Small intestine (tissue), 7 donors: ENCODE data around the gene PAX8. TPM values are rescaled to one million over a fixed set of nuclear protein-coding genes. Genes with fewer than 3 reads are reported as not detected.
"Not testable (repeated sequence)": the region's sequence is repeated elsewhere in the genome, so short reads cannot be mapped to it uniquely, and the experiment has no call there.

Source experiments
- DNase-seq, 2 donors: peaks; one replicate each; pipeline versions ENCODE4 v3.0.0 to v3.0.0-alpha.2; 2013
- FAIRE-seq: peaks from 2 replicates; lab custom pipeline; 2012; peaks lifted over from hg19 to GRCh38; lab: Jason Lieb, UNC
- H3K27ac ChIP-seq, 3 donors: one replicate each; pipeline ENCODE4 v1.5.1; 2013; ENCODE audit warnings: low read length in 2 of 3, mild to moderate bottlenecking in 2 of 3, control low read depth in 1 of 3, inconsistent platforms in 1 of 3, low read depth in 1 of 3, moderate library complexity in 1 of 3
- H3K27me3 ChIP-seq, 3 donors: one replicate each; pipeline ENCODE4 v1.6.1; 2013; ENCODE audit warnings: low read length in 3 of 3, inconsistent platforms in 1 of 3; ENCODE audit not compliant: control insufficient read depth in 3 of 3, insufficient read depth in 3 of 3
- H3K36me3 ChIP-seq, 3 donors: one replicate each; pipeline ENCODE4 v1.6.1; 2013; ENCODE audit warnings: low read length in 3 of 3, inconsistent platforms in 1 of 3, low read depth in 1 of 3, mild to moderate bottlenecking in 1 of 3, moderate library complexity in 1 of 3; ENCODE audit not compliant: control insufficient read depth in 3 of 3, insufficient read depth in 2 of 3
- H3K4me1 ChIP-seq, 3 donors: one replicate each; pipeline ENCODE4 v1.6.1; 2013; ENCODE audit warnings: low read length in 2 of 3, inconsistent platforms in 1 of 3, low read depth in 1 of 3, mild to moderate bottlenecking in 1 of 3, moderate library complexity in 1 of 3; ENCODE audit not compliant: control insufficient read depth in 3 of 3, insufficient read depth in 2 of 3
- H3K4me3 ChIP-seq, 3 donors: one replicate each; pipeline ENCODE4 v1.5.1; 2013; ENCODE audit warnings: low read length in 3 of 3, control low read depth in 1 of 3, inconsistent platforms in 1 of 3, low read depth in 1 of 3, mild to moderate bottlenecking in 1 of 3, moderate library complexity in 1 of 3
- H3K9me3 ChIP-seq, 2 donors: one replicate each; pipeline ENCODE4 v1.6.1; 2013; ENCODE audit warnings: low read depth in 1 of 2, low read length in 1 of 2; ENCODE audit not compliant: control insufficient read depth in 2 of 2, insufficient read depth in 1 of 2
- WGBS, 3 donors: extraction: QIAGEN DNeasy Blood & Tissue Kit; methylation state at CpG; one replicate each; pipeline ENCODE4 v1.1.7; 2013; 5-methylcytosine and 5-hydroxymethylcytosine counted together
- polyA plus RNA-seq, 4 donors: library from polyadenylated mRNA; stranded (reverse) in 3 of 4; unstranded in 1 of 4; fragments of 200-250 nt in 3 of 4; fragments of 120-200 nt in 1 of 4; gene quantifications; one replicate each; pipeline versions ENCODE4 v1.2.1 to v1.2.3, GENCODE V29; 2013
- donor health status: healthy with polysubstance abuse.
- donor health status: control.
- donor health status: control.
- donor health status: Bipolar disorder and iron deficiency.
- donor health status: healthy.

PAX8 gene
- polyA plus RNA-seq, 4 donors, result 0.45 to 5.5 (median 2.5) TPM

GRCh38 chr2:113240915-113241911 is 37.5 kb downstream of the PAX8 start:
- FAIRE-seq, result no peak
- peaks cover 0 to 12% (median 4%) of the 10 kb centered on the region in 3 donors for H3K4me1 ChIP-seq
- no peaks in the 10 kb centered on the region for H3K9me3 ChIP-seq
- peak overlapping the region in 1 of 3 donors; percentile 3 for H3K27ac ChIP-seq
- peaks cover 0 to 4% (median 0%) of the 10 kb centered on the region in 3 donors for H3K36me3 ChIP-seq
- WGBS, 3 donors, result 72 to 77% (median 73%) methylated on average over 18 of the region's 18 CpGs
- no peak overlapping the region for H3K4me3 ChIP-seq
- peak; percentile 50 to 58 for DNase-seq
- H3K27me3 ChIP-seq, result no peaks in the 10 kb centered on the region

- Histone ChIP-seq H3K36me3 (peaks cover 0 to 4% (median 0%) of the 10 kb centered on the region in 3 donors), H3K9me3 (no peaks in the 10 kb centered on the region), H3K27me3 (no peaks in the 10 kb centered on the region), H3K27ac (peak overlapping the region in 2 of 3 donors; percentile 13 to 19), H3K4me1 (peaks cover 0 to 9% (median 4%) of the 10 kb centered on the region in 3 donors), H3K4me3 (no peak overlapping the region)
- DNase-seq (peak; percentile 16 to 51), FAIRE-seq (no peak)
- whole genome bisulfite sequencing, 3 donors, result 19 to 32% (median 28%) methylated on average over 15 of the region's 15 CpGs
These were observed 38.4 kb downstream of the PAX8 start for GRCh38 chr2:113240150-113240914.

DNA sequence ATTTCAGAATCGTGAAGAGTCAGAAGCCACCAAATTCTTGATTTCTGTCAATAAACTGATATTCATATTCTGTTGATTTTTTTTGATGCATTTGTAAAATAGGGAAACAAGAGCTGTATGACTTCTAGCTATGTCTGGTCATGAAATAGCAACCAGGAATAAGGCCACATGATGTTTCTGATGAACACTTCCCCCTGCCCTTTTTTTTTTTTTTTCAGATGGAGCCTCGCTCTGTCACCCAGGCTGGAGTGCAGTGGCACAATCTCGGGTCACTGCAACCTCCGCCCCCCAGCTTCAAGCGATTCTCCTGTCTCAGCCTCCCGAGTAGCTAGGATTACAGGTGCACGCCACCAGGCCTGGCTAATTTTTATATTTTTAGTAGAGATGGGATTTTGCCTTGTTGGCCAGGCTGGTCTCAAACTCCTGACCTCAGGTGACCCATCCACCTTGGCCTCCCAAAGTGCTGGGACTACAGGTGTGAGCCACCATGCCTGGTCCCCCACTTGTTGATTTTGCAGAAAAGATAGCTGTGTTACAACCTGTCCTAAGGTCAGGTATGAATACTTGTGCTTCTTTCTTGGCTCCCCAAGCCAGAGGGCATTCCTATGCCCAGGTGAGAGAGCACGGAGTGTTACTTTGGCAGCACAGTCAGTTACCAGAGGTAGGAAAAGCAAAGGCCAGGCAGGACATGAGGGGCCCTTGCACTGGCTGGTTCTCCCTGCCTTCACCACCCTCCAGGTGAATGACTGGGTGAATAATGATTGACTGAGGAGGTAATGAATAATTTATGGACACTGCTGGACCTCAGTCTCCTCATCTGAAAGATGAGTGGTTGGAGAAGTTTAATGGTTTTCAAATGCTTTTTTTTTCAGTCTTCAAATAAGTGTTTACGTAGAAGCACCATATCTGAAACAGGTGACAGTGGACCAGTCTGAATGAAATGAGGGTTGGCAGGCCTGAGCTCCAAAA is 39.6 kb downstream of the PAX8 start:
- Histone ChIP-seq H3K9me3 (no peaks in the 10 kb centered on the region), H3K4me1 (peaks cover 0 to 4% (median under 1%) of the 10 kb centered on the region in 3 donors), H3K27me3 (no peaks in the 10 kb centered on the region), H3K27ac (peak overlapping the region in 1 of 3 donors; percentile 13), H3K36me3 (peaks cover 0 to 4% (median 0%) of the 10 kb centered on the region in 3 donors), H3K4me3 (no peak overlapping the region)
- WGBS, 3 donors, result 87 to 90% (median 88%) methylated on average over 9 of the region's 9 CpGs
- FAIRE-seq, result no peak
- DNase-seq, result no peak

- Histone ChIP-seq H3K27ac (no peak overlapping the region), H3K36me3 (peaks cover 0 to 4% (median 0%) of the 10 kb centered on the region in 3 donors), H3K9me3 (no peaks in the 10 kb centered on the region), H3K4me3 (no peak overlapping the region), H3K4me1 (peaks cover 0 to 4% (median 0%) of the 10 kb centered on the region in 3 donors), H3K27me3 (no peaks in the 10 kb centered on the region)
- 70 to 91% (median 90%) methylated on average over 8 to 9 of the region's 9 CpGs for WGBS, 3 donors
- DNase-seq (no peak), FAIRE-seq (no peak)
These were observed 41.0 kb downstream of the PAX8 start for GRCh38 chr2:113237604-113238160.

DNA sequence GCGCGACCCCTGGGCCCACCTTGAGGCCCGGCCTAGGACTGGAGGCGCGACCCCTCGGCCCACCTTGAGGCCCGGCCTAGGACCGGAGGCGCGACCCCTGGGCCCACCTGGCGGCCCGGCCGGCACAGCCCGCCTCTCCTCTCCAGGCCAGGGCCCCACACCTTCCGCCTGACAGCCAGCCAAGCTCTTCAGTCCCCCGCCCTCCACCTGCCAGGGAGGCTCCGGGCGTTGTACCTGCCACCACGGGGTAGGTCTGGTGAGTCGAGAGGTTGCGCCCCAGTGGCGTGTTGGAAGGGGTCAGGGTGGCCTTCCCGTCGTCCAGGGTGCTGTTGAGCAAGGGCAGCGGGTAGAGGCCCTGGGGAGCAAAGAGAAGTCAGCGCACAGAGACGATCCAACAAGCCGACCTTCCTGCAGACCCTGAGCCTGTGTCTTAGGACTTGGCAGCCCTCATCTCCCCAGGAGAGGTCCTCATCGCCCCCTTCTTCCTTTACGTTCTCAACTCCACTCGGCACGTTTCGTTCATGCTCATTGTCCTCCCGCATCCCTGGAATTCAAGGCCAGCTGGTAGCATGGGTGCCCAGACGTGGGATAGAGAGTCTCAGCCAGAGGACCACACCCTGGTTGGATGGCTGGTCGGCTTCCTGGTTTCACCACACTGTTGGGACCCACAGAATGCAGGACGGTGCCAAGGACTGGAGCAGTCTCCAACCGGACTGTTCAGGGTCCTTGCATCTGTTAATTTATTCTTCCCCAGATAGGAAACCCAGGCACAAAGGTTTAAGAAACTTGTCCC is 42.2 kb downstream of the PAX8 start:
- 57 to 91% (median 75%) methylated on average over 29 to 38 of the region's 38 CpGs for whole genome bisulfite sequencing, 3 donors
- H3K27me3 ChIP-seq, result no peaks in the 10 kb centered on the region
- FAIRE-seq (no peak), DNase-seq (no peak)
- H3K4me1 ChIP-seq, result peaks cover 0 to 4% (median 4%) of the 10 kb centered on the region in 3 donors
- H3K27ac ChIP-seq, result peak overlapping the region in 1 of 3 donors; percentile 84
- H3K9me3 ChIP-seq, result no peaks in the 10 kb centered on the region
- H3K4me3 ChIP-seq, result peak overlapping the region in 1 of 3 donors; percentile 69
- H3K36me3 ChIP-seq, result peaks cover 0 to 4% (median 0%) of the 10 kb centered on the region in 3 donors

DNA sequence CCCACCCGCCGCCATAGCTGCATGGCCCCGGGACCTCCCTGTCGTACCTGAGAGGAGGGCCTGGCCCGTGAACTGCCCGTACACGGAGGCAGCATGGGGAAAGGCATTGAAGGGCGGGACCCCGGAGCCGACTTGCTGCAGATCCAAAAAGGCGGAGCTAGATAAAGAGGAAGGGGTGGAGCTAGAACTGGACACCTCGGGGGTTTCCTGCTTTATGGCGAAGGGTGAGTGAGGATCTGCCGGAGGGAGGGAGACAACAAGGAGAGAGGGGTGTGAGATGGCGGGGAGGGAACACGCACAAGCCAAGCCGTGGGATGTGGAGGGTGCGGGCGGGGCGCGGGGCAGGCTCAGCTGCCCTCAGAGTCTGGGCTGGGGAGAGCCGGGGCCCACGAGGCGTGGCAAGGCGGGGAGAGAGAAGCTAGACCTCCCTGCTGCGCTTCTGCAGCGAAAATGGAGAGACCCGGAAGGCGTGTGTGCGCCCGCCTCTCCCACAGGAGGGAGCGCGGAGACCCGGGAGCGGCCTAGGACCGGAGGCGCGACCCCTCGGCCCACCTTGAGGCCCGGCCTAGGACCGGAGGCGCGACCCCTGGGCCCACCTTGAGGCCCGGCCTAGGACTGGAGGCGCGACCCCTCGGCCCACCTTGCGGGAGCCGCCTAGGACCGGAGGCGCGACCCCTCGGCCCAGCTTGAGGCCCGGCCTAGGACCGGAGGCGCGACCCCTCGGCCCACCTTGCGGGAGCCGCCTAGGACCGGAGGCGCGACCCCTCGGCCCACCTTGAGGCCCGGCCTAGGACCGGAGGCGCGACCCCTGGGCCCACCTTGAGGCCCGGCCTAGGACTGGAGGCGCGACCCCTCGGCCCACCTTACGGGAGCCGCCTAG is 43.1 kb downstream of the PAX8 start:
- H3K36me3 ChIP-seq, H3K4me1 ChIP-seq, H3K9me3 ChIP-seq, H3K27me3 ChIP-seq, FAIRE-seq: not testable (repeated sequence)
- peak in 1 of 2 donors; percentile 66 for DNase-seq
- 39 to 90% (median 90%) methylated on average over 35 to 74 of the region's 74 CpGs for WGBS, 3 donors
- H3K4me3 ChIP-seq, result peak overlapping the region in 2 of 3 donors; percentile 39 to 69
- H3K27ac ChIP-seq, result peak overlapping the region in 1 of 3 donors; percentile 84
